Tibial nerve (tissue), 4 donors: ENCODE data around the gene FJX1. TPM values are rescaled to one million over a fixed set of nuclear protein-coding genes. Genes with fewer than 3 reads are reported as not detected.
A peak's percentile ranks its signal among the peaks of the same experiment; 100 is the strongest.
"Not testable (repeated sequence)": the region's sequence is repeated elsewhere in the genome, so short reads cannot be mapped to it uniquely, and the experiment has no call there.

ENCODE experiments used
- DNase-seq, 2 donors: peaks; one replicate each; pipeline ENCODE4 v3.0.0-alpha.2; 2019; ENCODE audit warnings: low spot score in 2 of 2
- H3K27ac ChIP-seq, 4 donors: fragments of 200-600 bp; sonication (generic) in 3 of 4; one replicate each; pipeline ENCODE4 v1.5.1; 2017 to 2019; ENCODE audit warnings: mild to moderate bottlenecking in 1 of 4
- H3K27me3 ChIP-seq, 2 donors: fragments of 200-600 bp; sonication (generic) in 1 of 2; one replicate each; pipeline versions ENCODE4 v1.5.1 to v1.6.0; 2017 to 2019
- H3K36me3 ChIP-seq, 3 donors: fragments of 200-600 bp; sonication (generic); one replicate each; pipeline ENCODE4 v1.5.1; 2018 to 2019
- H3K4me1 ChIP-seq, 4 donors: fragments of 200-600 bp; sonication (generic) in 3 of 4; one replicate each; pipeline ENCODE4 v1.5.1; 2017 to 2019
- H3K4me3 ChIP-seq, 4 donors: fragments of 200-600 bp; sonication (generic) in 3 of 4; one replicate each; pipeline ENCODE4 v1.5.1; 2017 to 2019; ENCODE audit warnings: mild to moderate bottlenecking in 1 of 4, moderate library complexity in 1 of 4
- H3K9me3 ChIP-seq, 4 donors: fragments of 200-600 bp; sonication (generic) in 3 of 4; one replicate each; pipeline ENCODE4 v1.5.1; 2017 to 2019
- CTCF ChIP-seq, 5 experiments: fragments of 200-600 bp in 3 of 5; fragments of 450-650 bp in 2 of 5; sonication (generic) in 3 of 5; IDR thresholded peaks; one replicate each; pipeline ENCODE4 v1.5.1; 2016 to 2019; ENCODE audit warnings: antibody characterized with exemption in 5 of 5, mild to moderate bottlenecking in 3 of 5, moderate library complexity in 2 of 5
- EP300 ChIP-seq, 2 donors: sonication (generic); formaldehyde crosslinking; IDR thresholded peaks; one replicate each; pipeline ENCODE4 v1.6.1; 2017; ENCODE audit warnings: antibody characterized with exemption in 2 of 2, mild to moderate bottlenecking in 1 of 2
- POLR2A ChIP-seq, 2 donors: fragments of 450-650 bp; IDR thresholded peaks; one replicate each; pipeline ENCODE4 v1.6.1; 2017; ENCODE audit warnings: antibody characterized with exemption in 2 of 2, mild to moderate bottlenecking in 2 of 2, moderate library complexity in 2 of 2
- WGBS, 2 donors: methylation state at CpG; one replicate each; pipeline ENCODE4 v1.1.5; 2018; 5-methylcytosine and 5-hydroxymethylcytosine counted together
- total RNA-seq, 4 donors: library from RNA; depleted of rRNA; stranded (reverse); fragments of >200 nt; gene quantifications; one replicate each; pipeline ENCODE4 v1.1.0, GENCODE V29; 2016

The FJX1 gene
- total RNA-seq, 4 donors from 2014 or later, result 1.5 to 7.2 (median 4.9) TPM

- WGBS, 2 donors, result 2 to 3% methylated on average over 48 to 82 of the region's 82 CpGs
- Histone ChIP-seq H3K36me3 (peaks cover 0 to 31% (median 0%) of the 10 kb centered on the region in 3 donors), H3K9me3 (peaks cover 0 to 36% (median 9%) of the 10 kb centered on the region in 4 donors), H3K27me3 (no peaks in the 10 kb centered on the region), H3K27ac (peak within 1 kb of the TSS; percentile 83 to 97 (median 94)), H3K4me1 (peaks cover 0 to 27% (median 7%) of the 10 kb centered on the region in 4 donors), H3K4me3 (peak within 1 kb of the TSS; percentile 78 to 96 (median 82))
- TF ChIP-seq CTCF (IDR thresholded peaks at IDR 0.05) (peak in 1 of 5 experiments; percentile 17), POLR2A (IDR thresholded peaks at IDR 0.05) (peak in 1 of 2 donors; percentile 39), EP300 (IDR thresholded peaks at IDR 0.05) (peak in 1 of 2 donors; percentile 74)
- DNase-seq, result peak; percentile 23 to 53
Observed at GRCh38 chr11:35662649-35663407, 44.6 kb downstream of the FJX1 start, which contains the start of gene TRIM44. TRIM44 (plus strand) TSS chr11:35662775; CDS start chr11:35663112, 337 bp downstream.

- Histone ChIP-seq H3K27ac (peak overlapping the region in 3 of 4 donors; percentile 92 to 97 (median 95)), H3K4me3 (peak overlapping the region; percentile 78 to 96 (median 82)), H3K27me3 (no peaks in the 10 kb centered on the region), H3K9me3 (peaks cover 0 to 37% (median 9%) of the 10 kb centered on the region in 4 donors), H3K4me1 (peaks cover 0 to 27% (median 7%) of the 10 kb centered on the region in 4 donors), H3K36me3 (peaks cover 0 to 36% (median 0%) of the 10 kb centered on the region in 3 donors)
- DNase-seq, result no peak
- TF ChIP-seq POLR2A (IDR thresholded peaks at IDR 0.05) (no peak), CTCF (IDR thresholded peaks at IDR 0.05) (no peak), EP300 (IDR thresholded peaks at IDR 0.05) (no peak)
- 86 to 90% methylated on average over 10 of the region's 10 CpGs for WGBS, 2 donors
Observed at GRCh38 chr11:35663408-35663702, 45.1 kb downstream of the FJX1 start.

- no peaks in the 10 kb centered on the region for H3K27me3 ChIP-seq
- no peak overlapping the region for H3K4me3 ChIP-seq
- TF ChIP-seq CTCF (IDR thresholded peaks at IDR 0.05) (no peak), POLR2A (IDR thresholded peaks at IDR 0.05) (no peak), EP300 (IDR thresholded peaks at IDR 0.05) (no peak)
- no peak overlapping the region for H3K27ac ChIP-seq
- no peak for DNase-seq
- peaks cover 0 to 37% (median 9%) of the 10 kb centered on the region in 4 donors for H3K9me3 ChIP-seq
- WGBS, 2 donors, result 96 to 98% methylated on average over 5 of the region's 5 CpGs
- H3K4me1 ChIP-seq, result peaks cover 0 to 27% (median 7%) of the 10 kb centered on the region in 4 donors
- peaks cover 0 to 38% (median 0%) of the 10 kb centered on the region in 3 donors for H3K36me3 ChIP-seq
Observed at GRCh38 chr11:35664977-35665441, 46.7 kb downstream of the FJX1 start.

- no peaks in the 10 kb centered on the region for H3K27me3 ChIP-seq
- H3K27ac ChIP-seq, result no peak overlapping the region
- H3K4me3 ChIP-seq, result no peak overlapping the region
- TF ChIP-seq POLR2A (IDR thresholded peaks at IDR 0.05) (no peak), EP300 (IDR thresholded peaks at IDR 0.05) (no peak), CTCF (IDR thresholded peaks at IDR 0.05) (no peak)
- peaks cover 0 to 38% (median 0%) of the 10 kb centered on the region in 3 donors for H3K36me3 ChIP-seq
- 95 to 100% methylated on average over 1 of the region's 1 CpG for WGBS, 2 donors
- no peak for DNase-seq
- H3K9me3 ChIP-seq, result peaks cover 0 to 37% (median 9%) of the 10 kb centered on the region in 4 donors
- peaks cover 0 to 32% (median 14%) of the 10 kb centered on the region in 4 donors for H3K4me1 ChIP-seq
Observed at GRCh38 chr11:35667257-35667656, 49.0 kb downstream of the FJX1 start.

- peaks cover 0 to 38% (median 0%) of the 10 kb centered on the region in 3 donors for H3K36me3 ChIP-seq
- not testable (repeated sequence) for H3K27ac ChIP-seq, H3K4me3 ChIP-seq, DNase-seq, H3K27me3 ChIP-seq
- peaks cover 0 to 33% (median 12%) of the 10 kb centered on the region in 4 donors for H3K4me1 ChIP-seq
- 95 to 96% methylated on average over 3 of the region's 3 CpGs for WGBS, 2 donors
- H3K9me3 ChIP-seq, result peaks cover 0 to 37% (median 9%) of the 10 kb centered on the region in 4 donors
Observed at GRCh38 chr11:35668350-35668749, 50.1 kb downstream of the FJX1 start.

Other genes starting within 250 kb of the FJX1 start
- under 1 TPM; 0.22 to 0.60 (median 0.41) TPM for gene SLC1A2, start 198.9 kb upstream of the FJX1 start, total RNA-seq
- gene PAMR1, start 92.8 kb upstream of the FJX1 start, total RNA-seq, result 10 to 100 TPM in 1 of 4 donors, 1 to 10 TPM in 3; 6.9 to 10.8 (median 7.7) TPM
- 10 to 100 TPM; 22.3 to 46.7 (median 39.5) TPM for gene TRIM44, start 44.3 kb downstream of the FJX1 start, total RNA-seq